HCT116 (cell line): ENCODE measurements around the gene F13A1. TPM values are rescaled to one million over a fixed set of nuclear protein-coding genes. Genes with fewer than 3 reads are reported as not detected.

Source experiments
- ATAC-seq: fragments of 200-7000 bp; cut with Tn5 transposase; 2 replicates; pipeline ENCODE4 v1.9.1; 2020; ENCODE audit warnings: mild to moderate bottlenecking, moderate library complexity
- BruUV-seq: library from RNA; stranded (reverse); fragments of 400-500 nt; replicated peaks from 2 replicates; lab custom pipeline; 2021; lab: Mats Ljungman, UMichigan
- CTCF ChIA-PET: fragments of 300-600 bp; sonication (Branson Sonifier 250); formaldehyde crosslinking; loops from one replicate; lab custom pipeline; 2021; ENCODE audit warnings: antibody characterized with exemption; lab: Charles Lee
- POLR2A ChIA-PET: fragments of 300-600, 350-600 bp; sonication (Branson Sonifier 250); formaldehyde crosslinking; loops from one replicate; lab custom pipeline; 2021; ENCODE audit warnings: antibody characterized with exemption; lab: Charles Lee
- RAD21 ChIA-PET, 2 experiments: fragments of 300-600 bp; sonication (Branson Sonifier 250); formaldehyde crosslinking; loops; one replicate each; lab custom pipeline; 2023; ENCODE audit warnings: low total read pairs in 2 of 2; ENCODE audit not compliant: uncharacterized antibody in 2 of 2, unreplicated experiment in 2 of 2, low non-redundant PET in 1 of 2; lab: Charles Lee
- DNase-seq: peaks from one replicate; pipeline ENCODE4 v3.0.0-alpha.2; 2010; ENCODE audit warnings: low read depth, low spot score
- H2AFZ ChIP-seq: fragments of 200-600 bp; shearing (Covaris generic), sonication (generic); 2 replicates; pipeline ENCODE4 v1.6.1; 2017; ENCODE audit warnings: low read depth, mixed run types, mixed read lengths, antibody characterized with exemption, low read length; ENCODE audit not compliant: poor library complexity, severe bottlenecking
- H3K27ac ChIP-seq: 2 replicates; pipeline ENCODE4 v1.5.1; 2012; ENCODE audit warnings: low read depth, low read length
- H3K27me3 ChIP-seq: fragments of 200-600 bp; sonication (generic); 2 replicates; pipeline ENCODE4 v1.6.1; 2016; ENCODE audit warnings: mixed run types, low read length, mixed read lengths; ENCODE audit not compliant: insufficient read depth
- H3K36me3 ChIP-seq, 2 experiments: fragments of 200-500 bp in 1 of 2; fragments of 200-600 bp in 1 of 2; sonication (Bioruptor generic) in 1 of 2; sonication (generic) in 1 of 2; 2 replicates each; pipeline versions ENCODE4 v1.5.1 to v1.6.1; 2014 to 2016; ENCODE audit warnings: low read length in 2 of 2, inconsistent platforms in 1 of 2, mixed read lengths in 1 of 2, mixed run types in 1 of 2; ENCODE audit not compliant: insufficient read depth in 2 of 2, control insufficient read depth in 1 of 2
- H3K4me1 ChIP-seq, 2 experiments: fragments of 200-600 bp in 1 of 2; sonication (generic) in 1 of 2; 2 replicates each; pipeline versions ENCODE4 v1.5.1 to v1.6.1; 2012 to 2017; ENCODE audit warnings: low read length in 2 of 2, inconsistent platforms in 1 of 2, mild to moderate bottlenecking in 1 of 2, mixed read lengths in 1 of 2, mixed run types in 1 of 2, moderate library complexity in 1 of 2; ENCODE audit not compliant: insufficient read depth in 2 of 2, control insufficient read depth in 1 of 2
- H3K4me2 ChIP-seq: fragments of 200-600 bp; sonication (generic); 2 replicates; pipeline ENCODE4 v1.6.1; 2017; ENCODE audit warnings: mixed run types, low read length, mixed read lengths
- H3K4me3 ChIP-seq, 2 experiments: fragments of 200-600 bp in 1 of 2; sonication (generic) in 1 of 2; replicated peaks in 1 of 2; 2 replicates each; pipeline ENCODE4 v1.5.1; 2011 to 2016; ENCODE audit warnings: low read length in 2 of 2, control low read depth in 1 of 2, low read depth in 1 of 2, mild to moderate bottlenecking in 1 of 2, mixed read lengths in 1 of 2, mixed run types in 1 of 2
- H3K79me2 ChIP-seq: fragments of 200-600 bp; sonication (generic); 2 replicates; pipeline ENCODE4 v1.6.1; 2017; ENCODE audit warnings: mild to moderate bottlenecking, mixed run types, low read length, moderate library complexity, mixed read lengths; ENCODE audit not compliant: insufficient read depth
- H3K9ac ChIP-seq: fragments of 200-600 bp; sonication (generic); 2 replicates; pipeline ENCODE4 v1.6.1; 2016; ENCODE audit warnings: low read length, mixed read lengths
- H3K9me2 ChIP-seq: fragments of 200-600 bp; sonication (generic), shearing (Covaris generic); 2 replicates; pipeline ENCODE4 v1.6.1; 2017; ENCODE audit warnings: mixed run types, mild to moderate bottlenecking, moderate library complexity; ENCODE audit not compliant: insufficient read depth
- H3K9me3 ChIP-seq, 2 experiments: fragments of 200-500 bp in 1 of 2; fragments of 200-600 bp in 1 of 2; sonication (Bioruptor generic) in 1 of 2; sonication (generic) in 1 of 2; 2 replicates each; pipeline ENCODE4 v1.6.1; 2014 to 2017; ENCODE audit warnings: low read length in 2 of 2, mixed read lengths in 2 of 2, inconsistent platforms in 1 of 2, low read depth in 1 of 2, mild to moderate bottlenecking in 1 of 2, mixed run types in 1 of 2, moderate library complexity in 1 of 2; ENCODE audit not compliant: control insufficient read depth in 1 of 2, insufficient read depth in 1 of 2
- H4K20me1 ChIP-seq: fragments of 200-600 bp; sonication (generic), shearing (Covaris generic); 2 replicates; pipeline ENCODE4 v1.6.1; 2017; ENCODE audit warnings: mixed run types, mild to moderate bottlenecking, moderate library complexity; ENCODE audit not compliant: insufficient read depth
- EGR1 ChIP-seq: IDR thresholded peaks from 2 replicates; pipeline ENCODE4 v1.6.1; 2012; ENCODE audit warnings: low read depth
- ELF1 ChIP-seq: IDR thresholded peaks from 2 replicates; pipeline ENCODE4 v1.6.1; 2012; ENCODE audit warnings: low read depth, borderline replicate concordance
- EZH2 ChIP-seq: fragments of 200-600 bp; sonication (generic); IDR thresholded peaks from 2 replicates; pipeline ENCODE4 v1.6.1; 2017; ENCODE audit warnings: antibody characterized with exemption, mixed run types
- EZH2phosphoT487 ChIP-seq: fragments of 200-600 bp; IDR thresholded peaks from 2 replicates; pipeline ENCODE4 v1.6.1; 2018; ENCODE audit warnings: antibody characterized with exemption, borderline replicate concordance
- JUND ChIP-seq: IDR thresholded peaks from 2 replicates; pipeline ENCODE4 v1.6.1; 2012
- POLR2A ChIP-seq: IDR thresholded peaks from 2 replicates; pipeline ENCODE4 v1.7.0; 2011; ENCODE audit warnings: borderline replicate concordance; ENCODE audit not compliant: insufficient read depth, insufficient read length; ENCODE audit errors: extremely low read depth
- POLR2AphosphoS5 ChIP-seq: IDR thresholded peaks from 2 replicates; pipeline ENCODE4 v1.6.1; 2011; ENCODE audit warnings: mild to moderate bottlenecking, low read depth, low read length, moderate library complexity
- RAD21 ChIP-seq: IDR thresholded peaks from 2 replicates; pipeline ENCODE4 v1.6.1; 2012; ENCODE audit warnings: low read depth, mild to moderate bottlenecking
- SIN3A ChIP-seq: IDR thresholded peaks from 2 replicates; pipeline ENCODE4 v1.6.1; 2012; ENCODE audit warnings: low read depth
- SP1 ChIP-seq: IDR thresholded peaks from 2 replicates; pipeline ENCODE4 v1.6.1; 2012; ENCODE audit warnings: low read depth
- YY1 ChIP-seq: IDR thresholded peaks from 2 replicates; pipeline ENCODE4 v1.6.1; 2011; ENCODE audit warnings: low read length, low read depth, moderate library complexity, mild to moderate bottlenecking; ENCODE audit not compliant: insufficient replicate concordance; ENCODE audit errors: extremely low read depth
- intact Hi-C: fragments of 100-400 bp; cut with micrococcal nuclease; formaldehyde crosslinking; loops from 2 replicates; pipeline ENCODE4 v1.10.0; 2022
- total RNA-seq: library from RNA; stranded (reverse); gene quantifications from one replicate; pipeline ENCODE4 v1.2.1, GENCODE V29; 2021; ENCODE audit not compliant: unreplicated experiment
- TF ChIP-seq, protein P1 (sequence below): IDR thresholded peaks from 2 replicates; pipeline ENCODE4 v1.6.1; 2011; ENCODE audit warnings: mild to moderate bottlenecking, low read length, moderate library complexity; ENCODE audit not compliant: insufficient replicate concordance; ENCODE audit errors: extremely low read depth
- TF ChIP-seq, protein P2 (sequence below): IDR thresholded peaks from 2 replicates; pipeline ENCODE4 v1.6.1; 2012
- TF ChIP-seq, protein P3 (sequence below), 3 experiments: fragments of 200-600 bp in 1 of 3; sonication (generic) in 1 of 3; IDR thresholded peaks in 2 of 3; conservative IDR thresholded peaks in 1 of 3; 2 replicates each; pipeline ENCODE4 v1.5.1; 2012 to 2017; ENCODE audit warnings: low read depth in 2 of 3, low read length in 2 of 3, antibody characterized with exemption in 1 of 3, borderline replicate concordance in 1 of 3, control low read depth in 1 of 3, mild to moderate bottlenecking in 1 of 3, mixed read lengths in 1 of 3, mixed run types in 1 of 3, moderate library complexity in 1 of 3; ENCODE audit not compliant: insufficient read depth in 1 of 3
- TF ChIP-seq, protein P4 (sequence below): IDR thresholded peaks from 2 replicates; pipeline ENCODE4 v1.6.1; 2012

The F13A1 gene
- total RNA-seq, 1 experiment from 2014 or later: 0.34 TPM

DNA sequence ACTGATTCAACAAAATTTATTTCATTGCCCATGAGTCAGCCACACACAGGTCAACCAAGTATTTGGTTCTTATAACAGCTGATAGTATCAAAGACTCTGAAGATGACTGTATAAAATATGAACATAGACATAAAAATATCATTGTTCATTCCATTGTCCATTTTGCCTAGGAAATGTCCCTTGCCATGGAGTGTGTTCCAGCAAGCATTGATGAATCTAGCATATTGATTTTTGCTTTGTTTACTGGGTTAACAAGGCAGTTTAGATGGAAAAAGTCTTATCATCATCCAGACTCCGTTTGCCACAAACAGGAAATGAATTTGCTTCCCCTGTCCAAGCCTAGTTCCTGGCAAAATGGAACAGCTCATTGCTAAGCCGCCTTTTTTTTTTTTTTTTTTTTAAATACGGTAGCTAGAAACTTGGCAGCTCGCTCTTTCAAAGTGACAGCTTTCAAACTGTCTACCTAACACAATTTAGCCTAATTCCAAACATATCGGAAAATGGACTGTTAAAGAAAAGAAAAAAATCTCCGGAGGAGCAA is 7.5 kb downstream of the F13A1 start:
- ATAC-seq: no peak
- no peaks in the 10 kb centered on the region for H3K9me3 ChIP-seq
- intact Hi-C loops: no loop called here
- ChIA-PET CTCF (no interaction called here), POLR2A (no interaction called here), RAD21 (no interaction called here)
- no peak overlapping the region for H2AFZ ChIP-seq
- H4K20me1 ChIP-seq: 0 out of 2 replicates have a peak, but pooled peaks cover 3% of the 10 kb centered on the region
- H3K36me3 ChIP-seq: no peaks in the 10 kb centered on the region
- H3K27ac ChIP-seq: no peak overlapping the region
- H3K9me2 ChIP-seq: no peaks in the 10 kb centered on the region
- H3K4me1 ChIP-seq: no peaks in the 10 kb centered on the region
- no TSS peak for BruUV-seq
- DNase-seq: no peak
- peaks cover 19% of the 10 kb centered on the region; the same call in 1 of the 2 replicates for H3K27me3 ChIP-seq
- H3K79me2 ChIP-seq: no peaks in the 10 kb centered on the region
- no peak overlapping the region for H3K4me3 ChIP-seq
- H3K9ac ChIP-seq: no peak overlapping the region
- H3K4me2 ChIP-seq: no peak overlapping the region
- TF ChIP-seq, protein P1, sequence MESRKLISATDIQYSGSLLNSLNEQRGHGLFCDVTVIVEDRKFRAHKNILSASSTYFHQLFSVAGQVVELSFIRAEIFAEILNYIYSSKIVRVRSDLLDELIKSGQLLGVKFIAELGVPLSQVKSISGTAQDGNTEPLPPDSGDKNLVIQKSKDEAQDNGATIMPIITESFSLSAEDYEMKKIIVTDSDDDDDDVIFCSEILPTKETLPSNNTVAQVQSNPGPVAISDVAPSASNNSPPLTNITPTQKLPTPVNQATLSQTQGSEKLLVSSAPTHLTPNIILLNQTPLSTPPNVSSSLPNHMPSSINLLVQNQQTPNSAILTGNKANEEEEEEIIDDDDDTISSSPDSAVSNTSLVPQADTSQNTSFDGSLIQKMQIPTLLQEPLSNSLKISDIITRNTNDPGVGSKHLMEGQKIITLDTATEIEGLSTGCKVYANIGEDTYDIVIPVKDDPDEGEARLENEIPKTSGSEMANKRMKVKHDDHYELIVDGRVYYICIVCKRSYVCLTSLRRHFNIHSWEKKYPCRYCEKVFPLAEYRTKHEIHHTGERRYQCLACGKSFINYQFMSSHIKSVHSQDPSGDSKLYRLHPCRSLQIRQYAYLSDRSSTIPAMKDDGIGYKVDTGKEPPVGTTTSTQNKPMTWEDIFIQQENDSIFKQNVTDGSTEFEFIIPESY: no peak

DNA sequence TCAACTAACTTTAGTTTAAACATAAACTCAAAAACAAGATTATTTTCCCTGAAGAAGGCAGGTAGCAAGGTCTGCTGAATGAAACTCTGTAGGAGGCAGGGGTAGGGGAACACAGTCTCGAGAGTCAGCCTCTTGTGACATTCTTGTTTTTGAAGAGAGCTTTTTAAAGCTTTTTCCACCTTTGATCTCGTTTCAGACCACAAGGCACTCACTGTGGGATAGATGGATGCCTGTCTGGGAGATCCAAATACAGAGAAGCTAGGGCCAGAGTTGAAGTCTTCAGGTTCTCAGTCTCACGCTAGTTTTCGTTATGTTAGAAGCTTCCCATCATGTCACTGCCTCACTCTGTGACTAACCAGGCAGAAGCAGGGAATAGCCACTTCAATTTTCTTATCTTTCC is 14.9 kb downstream of the F13A1 start:
- DNase-seq (no peak), ATAC-seq (no peak)
- Histone ChIP-seq H3K79me2 (no peaks in the 10 kb centered on the region), H3K4me3 (no peak overlapping the region), H3K27ac (no peak overlapping the region), H3K4me1 (no peaks in the 10 kb centered on the region), H4K20me1 (no peaks in the 10 kb centered on the region), H3K36me3 (no peaks in the 10 kb centered on the region), H3K9me3 (no peaks in the 10 kb centered on the region), H3K27me3 (peaks cover 29% of the 10 kb centered on the region; the same call in 1 of the 2 replicates), H2AFZ (no peak overlapping the region), H3K9me2 (no peaks in the 10 kb centered on the region), H3K9ac (no peak overlapping the region), H3K4me2 (no peak overlapping the region)
- RAD21 ChIA-PET: no interaction called here
- POLR2A ChIA-PET: no interaction called here
- CTCF ChIA-PET: no interaction called here
- intact Hi-C loops: no loop called here
- BruUV-seq: no TSS peak
- TF ChIP-seq JUND: no peak
- TF ChIP-seq, protein P2, sequence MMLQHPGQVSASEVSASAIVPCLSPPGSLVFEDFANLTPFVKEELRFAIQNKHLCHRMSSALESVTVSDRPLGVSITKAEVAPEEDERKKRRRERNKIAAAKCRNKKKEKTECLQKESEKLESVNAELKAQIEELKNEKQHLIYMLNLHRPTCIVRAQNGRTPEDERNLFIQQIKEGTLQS: no peak
- no peak for TF ChIP-seq POLR2A
- no peak for TF ChIP-seq SIN3A
- no peak for TF ChIP-seq POLR2AphosphoS5
- no peak for TF ChIP-seq ELF1
- TF ChIP-seq, protein P3, sequence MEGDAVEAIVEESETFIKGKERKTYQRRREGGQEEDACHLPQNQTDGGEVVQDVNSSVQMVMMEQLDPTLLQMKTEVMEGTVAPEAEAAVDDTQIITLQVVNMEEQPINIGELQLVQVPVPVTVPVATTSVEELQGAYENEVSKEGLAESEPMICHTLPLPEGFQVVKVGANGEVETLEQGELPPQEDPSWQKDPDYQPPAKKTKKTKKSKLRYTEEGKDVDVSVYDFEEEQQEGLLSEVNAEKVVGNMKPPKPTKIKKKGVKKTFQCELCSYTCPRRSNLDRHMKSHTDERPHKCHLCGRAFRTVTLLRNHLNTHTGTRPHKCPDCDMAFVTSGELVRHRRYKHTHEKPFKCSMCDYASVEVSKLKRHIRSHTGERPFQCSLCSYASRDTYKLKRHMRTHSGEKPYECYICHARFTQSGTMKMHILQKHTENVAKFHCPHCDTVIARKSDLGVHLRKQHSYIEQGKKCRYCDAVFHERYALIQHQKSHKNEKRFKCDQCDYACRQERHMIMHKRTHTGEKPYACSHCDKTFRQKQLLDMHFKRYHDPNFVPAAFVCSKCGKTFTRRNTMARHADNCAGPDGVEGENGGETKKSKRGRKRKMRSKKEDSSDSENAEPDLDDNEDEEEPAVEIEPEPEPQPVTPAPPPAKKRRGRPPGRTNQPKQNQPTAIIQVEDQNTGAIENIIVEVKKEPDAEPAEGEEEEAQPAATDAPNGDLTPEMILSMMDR (IDR thresholded peaks at IDR 0.05 in 2 of 3, conservative IDR thresholded peaks at IDR 0.05 in 1 of 3; ENCODE audit: borderline replicate concordance in 1 of 3, insufficient read depth in 1 of 3, low read depth in 2 of 3, low read length in 2 of 3): no peak
- no peak for TF ChIP-seq RAD21
- TF ChIP-seq EZH2phosphoT487: no peak
- TF ChIP-seq EGR1: no peak
- no peak for TF ChIP-seq EZH2
- no peak for TF ChIP-seq YY1
- no peak for TF ChIP-seq SP1
- TF ChIP-seq, protein P4, sequence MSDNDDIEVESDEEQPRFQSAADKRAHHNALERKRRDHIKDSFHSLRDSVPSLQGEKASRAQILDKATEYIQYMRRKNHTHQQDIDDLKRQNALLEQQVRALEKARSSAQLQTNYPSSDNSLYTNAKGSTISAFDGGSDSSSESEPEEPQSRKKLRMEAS: no peak
